GM10266 (cell line): ENCODE measurements around the gene IPO11.

Experiments
- DNase-seq: peaks from one replicate; pipeline ENCODE4 v3.0.0; 2012; ENCODE audit errors: extremely low spot score
- CTCF ChIP-seq: IDR thresholded peaks from 2 replicates; pipeline ENCODE4 v1.5.1; 2012; ENCODE audit warnings: mild to moderate bottlenecking, low read depth; ENCODE audit not compliant: control insufficient read depth, insufficient read depth; ENCODE audit errors: missing control alignments

The IPO11 gene

GRCh38 chr5:62536232-62536631, 123.7 kb downstream of the IPO11 start:
- no peak for TF ChIP-seq CTCF
- DNase-seq = no peak

- TF ChIP-seq CTCF = no peak
Measured at GRCh38 chr5:62536783-62537182, 124.2 kb downstream of the IPO11 start.

GRCh38 chr5:62538017-62538942, 125.7 kb downstream of the IPO11 start:
- no peak for TF ChIP-seq CTCF
- DNase-seq = no peak

More at GRCh38 chr5:62536783-62537182, 124.2 kb downstream of the IPO11 start:
- DNase-seq = no peak

- DNase-seq = no peak
Measured at GRCh38 chr5:62542720-62543119, 130.2 kb downstream of the IPO11 start.

GRCh38 chr5:62547945-62548630, 135.5 kb downstream of the IPO11 start:
- TF ChIP-seq CTCF = no peak
- no peak for DNase-seq

More at GRCh38 chr5:62542720-62543119, 130.2 kb downstream of the IPO11 start:
- no peak for TF ChIP-seq CTCF

GRCh38 chr5:62550103-62550502, 137.5 kb downstream of the IPO11 start:
- DNase-seq = no peak
- no peak for TF ChIP-seq CTCF

- no peak for TF ChIP-seq CTCF
- DNase-seq = no peak
Measured at GRCh38 chr5:62555930-62556329, 143.4 kb downstream of the IPO11 start.
